Dendritic cell treated with granulocyte-macrophage colony-stimulating factor and Interleukin-4, amounts not matched to agents 40 ng/mL and 50 ng/mL, for 4 days (primary cell): ENCODE results near the gene RABGAP1L.
A peak's percentile ranks its signal among the peaks of the same experiment; 100 is the strongest.

ENCODE experiments used
- H3K27ac Mint-ChIP-seq: one replicate; pipeline ENCODE4 v1.8.0; 2022; ENCODE audit warnings: mild to moderate bottlenecking, mixed read lengths
- H3K27me3 Mint-ChIP-seq: one replicate; pipeline ENCODE4 v1.8.0; 2022; ENCODE audit warnings: mild to moderate bottlenecking, mixed read lengths
- H3K36me3 Mint-ChIP-seq: one replicate; pipeline ENCODE4 v1.8.0; 2022; ENCODE audit warnings: low read depth, mixed read lengths
- H3K4me1 Mint-ChIP-seq: one replicate; pipeline ENCODE4 v1.8.0; 2022; ENCODE audit warnings: low read depth, mixed read lengths
- H3K4me3 Mint-ChIP-seq: one replicate; pipeline ENCODE4 v1.8.0; 2022; ENCODE audit warnings: mild to moderate bottlenecking, moderate library complexity, mixed read lengths
- H3K9me3 Mint-ChIP-seq: one replicate; pipeline ENCODE4 v1.8.0; 2022; ENCODE audit warnings: mixed read lengths
- intact Hi-C: fragments of 100-400 bp; cut with micrococcal nuclease; formaldehyde crosslinking; loops from one replicate; pipeline ENCODE4 v1.15.0; 2022

The RABGAP1L gene

GRCh38 chr1:174965362-174966007, 806.2 kb downstream of the RABGAP1L start:
- intact Hi-C loops: no loop called here

GRCh38 chr1:174966008-174966572, 806.8 kb downstream of the RABGAP1L start:
- intact Hi-C loops: no loop called here
- no peaks in the 10 kb centered on the region for H3K36me3 Mint-ChIP-seq
- H3K9me3 Mint-ChIP-seq: no peaks in the 10 kb centered on the region
- H3K4me1 Mint-ChIP-seq: peaks cover 33% of the 10 kb centered on the region
- H3K4me3 Mint-ChIP-seq: no peak overlapping the region
- H3K27ac Mint-ChIP-seq: peak overlapping the region; percentile 77
- H3K27me3 Mint-ChIP-seq: no peaks in the 10 kb centered on the region

More at GRCh38 chr1:174965362-174966007, 806.2 kb downstream of the RABGAP1L start:
- Mint-ChIP-seq H3K27me3 (no peaks in the 10 kb centered on the region), H3K27ac (peak overlapping the region; percentile 77), H3K4me1 (peaks cover 33% of the 10 kb centered on the region), H3K4me3 (no peak overlapping the region), H3K9me3 (no peaks in the 10 kb centered on the region), H3K36me3 (no peaks in the 10 kb centered on the region)

- Mint-ChIP-seq H3K4me1 (peaks cover 43% of the 10 kb centered on the region), H3K27me3 (no peaks in the 10 kb centered on the region), H3K9me3 (no peaks in the 10 kb centered on the region), H3K27ac (peak overlapping the region; percentile 79), H3K36me3 (no peaks in the 10 kb centered on the region), H3K4me3 (no peak overlapping the region)
- intact Hi-C loops: loop anchor here (1.0 kb wide), 1 partner anchor 94 kb away; no protein-coding TSS in a partner anchor
These were observed 808.8 kb downstream of the RABGAP1L start for GRCh38 chr1:174967845-174968705.

- Mint-ChIP-seq H3K9me3 (no peaks in the 10 kb centered on the region), H3K4me1 (peaks cover 43% of the 10 kb centered on the region), H3K4me3 (no peak overlapping the region), H3K27ac (peak overlapping the region; percentile 79), H3K27me3 (no peaks in the 10 kb centered on the region), H3K36me3 (no peaks in the 10 kb centered on the region)
- intact Hi-C loops: loop anchor here (1.0 kb wide), 1 partner anchor 94 kb away; no protein-coding TSS in a partner anchor
These were observed 809.5 kb downstream of the RABGAP1L start for GRCh38 chr1:174968750-174969244.

GRCh38 chr1:174969977-174970376, 810.7 kb downstream of the RABGAP1L start:
- H3K4me3 Mint-ChIP-seq: no peak overlapping the region
- H3K9me3 Mint-ChIP-seq: no peaks in the 10 kb centered on the region
- H3K27ac Mint-ChIP-seq: no peak overlapping the region
- H3K27me3 Mint-ChIP-seq: no peaks in the 10 kb centered on the region
- peaks cover 33% of the 10 kb centered on the region for H3K4me1 Mint-ChIP-seq
- H3K36me3 Mint-ChIP-seq: no peaks in the 10 kb centered on the region
- intact Hi-C loops: no loop called here

GRCh38 chr1:174971466-174971865, 812.1 kb downstream of the RABGAP1L start:
- no peaks in the 10 kb centered on the region for H3K27me3 Mint-ChIP-seq
- intact Hi-C loops: no loop called here
- peak overlapping the region; percentile 81 for H3K27ac Mint-ChIP-seq
- H3K4me3 Mint-ChIP-seq: no peak overlapping the region
- H3K4me1 Mint-ChIP-seq: peaks cover 25% of the 10 kb centered on the region
- H3K36me3 Mint-ChIP-seq: peaks cover 6% of the 10 kb centered on the region
- H3K9me3 Mint-ChIP-seq: no peaks in the 10 kb centered on the region

- Mint-ChIP-seq H3K27me3 (no peaks in the 10 kb centered on the region), H3K9me3 (no peaks in the 10 kb centered on the region), H3K4me3 (no peak overlapping the region), H3K27ac (peak overlapping the region; percentile 81), H3K4me1 (peaks cover 23% of the 10 kb centered on the region), H3K36me3 (peaks cover 6% of the 10 kb centered on the region)
- intact Hi-C loops: no loop called here
These were observed 812.6 kb downstream of the RABGAP1L start for GRCh38 chr1:174971902-174972301.

- peaks cover 15% of the 10 kb centered on the region for H3K4me1 Mint-ChIP-seq
- H3K36me3 Mint-ChIP-seq: peaks cover 6% of the 10 kb centered on the region
These were observed 815.4 kb downstream of the RABGAP1L start for GRCh38 chr1:174974711-174975119.

GRCh38 chr1:174975764-174976163, 816.4 kb downstream of the RABGAP1L start:
- Mint-ChIP-seq H3K27ac (no peak overlapping the region), H3K27me3 (no peaks in the 10 kb centered on the region), H3K9me3 (no peaks in the 10 kb centered on the region), H3K36me3 (peaks cover 6% of the 10 kb centered on the region), H3K4me1 (peaks cover 20% of the 10 kb centered on the region), H3K4me3 (no peak overlapping the region)
- intact Hi-C loops: no loop called here

More at GRCh38 chr1:174974711-174975119, 815.4 kb downstream of the RABGAP1L start:
- Mint-ChIP-seq H3K27ac (no peak overlapping the region), H3K27me3 (no peaks in the 10 kb centered on the region), H3K4me3 (no peak overlapping the region), H3K9me3 (no peaks in the 10 kb centered on the region)
- intact Hi-C loops: no loop called here

GRCh38 chr1:174976436-174977108, 817.3 kb downstream of the RABGAP1L start:
- Mint-ChIP-seq H3K36me3 (peaks cover 6% of the 10 kb centered on the region), H3K4me3 (no peak overlapping the region), H3K27me3 (no peaks in the 10 kb centered on the region), H3K27ac (no peak overlapping the region), H3K4me1 (peaks cover 16% of the 10 kb centered on the region), H3K9me3 (no peaks in the 10 kb centered on the region)
- intact Hi-C loops: no loop called here

- Mint-ChIP-seq H3K36me3 (peaks cover 17% of the 10 kb centered on the region), H3K27me3 (no peaks in the 10 kb centered on the region), H3K9me3 (no peaks in the 10 kb centered on the region), H3K4me3 (no peak overlapping the region), H3K27ac (no peak overlapping the region), H3K4me1 (peaks cover 6% of the 10 kb centered on the region)
- intact Hi-C loops: loop anchor here (1.0 kb wide), 1 partner anchor 213 kb away; no protein-coding TSS in a partner anchor
These were observed 823.8 kb downstream of the RABGAP1L start for GRCh38 chr1:174982971-174983689.

GRCh38 chr1:174984952-174985351, 825.6 kb downstream of the RABGAP1L start:
- intact Hi-C loops: no loop called here
- Mint-ChIP-seq H3K27ac (no peak overlapping the region), H3K4me3 (no peak overlapping the region), H3K36me3 (peaks cover 29% of the 10 kb centered on the region), H3K27me3 (no peaks in the 10 kb centered on the region), H3K9me3 (no peaks in the 10 kb centered on the region), H3K4me1 (peaks cover 6% of the 10 kb centered on the region)

GRCh38 chr1:174988539-174988938, 829.2 kb downstream of the RABGAP1L start:
- Mint-ChIP-seq H3K27ac (no peak overlapping the region), H3K36me3 (peaks cover 20% of the 10 kb centered on the region)

More at GRCh38 chr1:174988539-174988938, 829.2 kb downstream of the RABGAP1L start:
- Mint-ChIP-seq H3K27me3 (no peaks in the 10 kb centered on the region), H3K4me3 (no peak overlapping the region), H3K9me3 (no peaks in the 10 kb centered on the region), H3K4me1 (no peaks in the 10 kb centered on the region)
- intact Hi-C loops: no loop called here
